Natural killer cell (primary cell): Measurements from ENCODE around the gene CASP8. TPM values are rescaled to one million over a fixed set of nuclear protein-coding genes. Genes with fewer than 3 reads are reported as not detected.
A peak's percentile ranks its signal among the peaks of the same experiment; 100 is the strongest.

Experiments used
- ATAC-seq, 3 donors: fragments of 150-1000 bp in 2 of 3; fragments of 200-7000 bp in 1 of 3; cut with Tn5 transposase; 1 replicate in 1 of 3; 2 replicates in 2 of 3; pipeline ENCODE4 v1.10.0; 2021; ENCODE audit warnings: mild to moderate bottlenecking in 2 of 3, moderate library complexity in 2 of 3
- DNase-seq, 2 donors: peaks; one replicate each; pipeline versions ENCODE4 v3.0.0 to v3.0.0-alpha.2; 2013 to 2021; ENCODE audit warnings: mixed read lengths in 1 of 2
- H3K27ac ChIP-seq: one replicate; pipeline ENCODE4 v1.5.1; 2013; ENCODE audit warnings: mild to moderate bottlenecking, low read length
- H3K27me3 ChIP-seq: one replicate; pipeline ENCODE4 v1.6.1; 2013; ENCODE audit warnings: low read length; ENCODE audit not compliant: control insufficient read depth, insufficient read depth
- H3K36me3 ChIP-seq: one replicate; pipeline ENCODE4 v1.6.1; 2013; ENCODE audit warnings: low read length; ENCODE audit not compliant: control insufficient read depth, insufficient read depth
- H3K4me1 ChIP-seq: one replicate; pipeline ENCODE4 v1.6.1; 2013; ENCODE audit warnings: low read length; ENCODE audit not compliant: control insufficient read depth, insufficient read depth
- H3K4me3 ChIP-seq: one replicate; pipeline ENCODE4 v1.5.1; 2013; ENCODE audit warnings: low read length
- H3K9me3 ChIP-seq: one replicate; pipeline ENCODE4 v1.6.1; 2013; ENCODE audit warnings: low read length; ENCODE audit not compliant: control insufficient read depth, insufficient read depth
- H3K27ac Mint-ChIP-seq, 2 donors: one replicate each; pipeline ENCODE4 v1.8.0; 2022; ENCODE audit warnings: mild to moderate bottlenecking in 2 of 2, mixed read lengths in 2 of 2, moderate library complexity in 1 of 2
- H3K27me3 Mint-ChIP-seq, 2 donors: one replicate each; pipeline ENCODE4 v1.8.0; 2022; ENCODE audit warnings: low read depth in 2 of 2, mixed read lengths in 2 of 2
- H3K36me3 Mint-ChIP-seq: one replicate; pipeline ENCODE4 v1.8.0; 2022; ENCODE audit warnings: mixed read lengths
- H3K4me1 Mint-ChIP-seq, 2 donors: one replicate each; pipeline ENCODE4 v1.8.0; 2022; ENCODE audit warnings: mixed read lengths in 2 of 2
- H3K4me3 Mint-ChIP-seq: one replicate; pipeline ENCODE4 v1.8.0; 2022; ENCODE audit warnings: mild to moderate bottlenecking, moderate library complexity, mixed read lengths
- H3K9me3 Mint-ChIP-seq, 2 donors: one replicate each; pipeline ENCODE4 v1.8.0; 2022; ENCODE audit warnings: mixed read lengths in 2 of 2
- CTCF ChIP-seq: fragments of 200-600 bp; IDR thresholded peaks from one replicate; pipeline ENCODE4 v1.8.0; 2022; ENCODE audit warnings: antibody characterized with exemption
- WGBS: methylation state at CpG from one replicate; pipeline ENCODE4 v1.1.7; 2013; ENCODE audit warnings: missing lambda C conversion rate; ENCODE audit not compliant: insufficient coverage; 5-methylcytosine and 5-hydroxymethylcytosine counted together
- intact Hi-C: fragments of 100-400 bp; cut with micrococcal nuclease; formaldehyde crosslinking; loops from one replicate; pipeline ENCODE4 v1.14.2; 2022
- total RNA-seq, 4 donors: library from RNA; stranded (reverse); fragments of 120-200 nt in 1 of 4; gene quantifications; one replicate each; pipeline versions ENCODE4 v1.2.3 to v1.2.4, GENCODE V29; 2013 to 2022

CASP8 gene
- total RNA-seq, 3 donors from 2014 or later (not counting 1 experiment from before 2014, with no cell fraction given): 218 to 404 (median 347) TPM

GRCh38 chr2:201264472-201265173, 4.3 kb downstream of the CASP8 start:
- DNase-seq (no peak), ATAC-seq (no peak)
- no peak for TF ChIP-seq CTCF
- no peaks in the 10 kb centered on the region for H3K27me3 ChIP-seq
- Mint-ChIP-seq H3K27me3 (no peaks in the 10 kb centered on the region), H3K9me3 (no peaks in the 10 kb centered on the region), H3K27ac (peak overlapping the region; percentile 100), H3K4me1 (peaks cover 79 to 87% of the 10 kb centered on the region in 2 donors), H3K36me3 (no peaks in the 10 kb centered on the region), H3K4me3 (peak overlapping the region; percentile 88)
- H3K4me1 ChIP-seq: peaks cover 66% of the 10 kb centered on the region
- H3K36me3 ChIP-seq: peaks cover 25% of the 10 kb centered on the region
- WGBS: 59% methylated on average over 4 of the region's 7 CpGs
- H3K4me3 ChIP-seq: no peak overlapping the region
- H3K9me3 ChIP-seq: no peaks in the 10 kb centered on the region
- H3K27ac ChIP-seq: peak overlapping the region; percentile 69
- intact Hi-C loops: loop anchor here (5.0 kb wide), 3 partner anchors 72 to 452 kb away; partner anchors contain the start of genes BZW1 and CLK1

GRCh38 chr2:201266629-201267028, 6.3 kb downstream of the CASP8 start:
- H3K36me3 Mint-ChIP-seq: peaks cover 6% of the 10 kb centered on the region
- no peaks in the 10 kb centered on the region for H3K9me3 Mint-ChIP-seq
- peaks cover 63% of the 10 kb centered on the region for H3K4me1 ChIP-seq

GRCh38 chr2:201267278-201268030, 7.1 kb downstream of the CASP8 start:
- H3K27me3 Mint-ChIP-seq: no peaks in the 10 kb centered on the region
- H3K4me1 Mint-ChIP-seq: peaks cover 88 to 93% of the 10 kb centered on the region in 2 donors
- Histone ChIP-seq H3K4me1 (peaks cover 67% of the 10 kb centered on the region), H3K27ac (peak overlapping the region; percentile 75), H3K36me3 (peaks cover 53% of the 10 kb centered on the region), H3K4me3 (no peak overlapping the region), H3K27me3 (no peaks in the 10 kb centered on the region), H3K9me3 (no peaks in the 10 kb centered on the region)
- no peaks in the 10 kb centered on the region for H3K9me3 Mint-ChIP-seq
- intact Hi-C loops: loop anchor here (2.0 kb wide), 1 partner anchor 15 kb away; no protein-coding TSS in a partner anchor
- H3K36me3 Mint-ChIP-seq: peaks cover 6% of the 10 kb centered on the region
- DNase-seq: peak; percentile 44 to 55
- 46% methylated on average over 11 of the region's 12 CpGs for WGBS
- H3K4me3 Mint-ChIP-seq: peak overlapping the region; percentile 88
- peak; percentile 77 to 85 (median 85) for ATAC-seq
- H3K27ac Mint-ChIP-seq: peak overlapping the region; percentile 100
- TF ChIP-seq CTCF: no peak

More at GRCh38 chr2:201266629-201267028, 6.3 kb downstream of the CASP8 start:
- H3K4me3 Mint-ChIP-seq: peak overlapping the region; percentile 88
- peak overlapping the region; percentile 100 for H3K27ac Mint-ChIP-seq
- 100% methylated on average over 1 of the region's 2 CpGs for WGBS
- intact Hi-C loops: loop anchor here (2.0 kb wide), 1 partner anchor 14 kb away; no protein-coding TSS in a partner anchor
- no peak overlapping the region for H3K4me3 ChIP-seq
- no peaks in the 10 kb centered on the region for H3K9me3 ChIP-seq
- H3K27me3 Mint-ChIP-seq: no peaks in the 10 kb centered on the region
- H3K4me1 Mint-ChIP-seq: peaks cover 84 to 93% of the 10 kb centered on the region in 2 donors
- ATAC-seq (peak in 1 of 3 donors; percentile 23), DNase-seq (peak in 1 of 2 donors; percentile 45)
- H3K36me3 ChIP-seq: peaks cover 45% of the 10 kb centered on the region
- no peak for TF ChIP-seq CTCF
- H3K27me3 ChIP-seq: no peaks in the 10 kb centered on the region
- H3K27ac ChIP-seq: peak overlapping the region; percentile 75
